T-helper 2 cell (primary cell): ENCODE results near the gene NTF4.
A peak's percentile ranks its signal among the peaks of the same experiment; 100 is the strongest.
"Not testable (repeated sequence)": the region's sequence is repeated elsewhere in the genome, so short reads cannot be mapped to it uniquely, and the experiment has no call there.

ENCODE experiments used
- DNase-seq, 5 experiments: peaks; one replicate each; pipeline versions ENCODE4 v3.0.0 to v3.0.0-alpha.2; 2012 to 2022

The NTF4 gene

DNA sequence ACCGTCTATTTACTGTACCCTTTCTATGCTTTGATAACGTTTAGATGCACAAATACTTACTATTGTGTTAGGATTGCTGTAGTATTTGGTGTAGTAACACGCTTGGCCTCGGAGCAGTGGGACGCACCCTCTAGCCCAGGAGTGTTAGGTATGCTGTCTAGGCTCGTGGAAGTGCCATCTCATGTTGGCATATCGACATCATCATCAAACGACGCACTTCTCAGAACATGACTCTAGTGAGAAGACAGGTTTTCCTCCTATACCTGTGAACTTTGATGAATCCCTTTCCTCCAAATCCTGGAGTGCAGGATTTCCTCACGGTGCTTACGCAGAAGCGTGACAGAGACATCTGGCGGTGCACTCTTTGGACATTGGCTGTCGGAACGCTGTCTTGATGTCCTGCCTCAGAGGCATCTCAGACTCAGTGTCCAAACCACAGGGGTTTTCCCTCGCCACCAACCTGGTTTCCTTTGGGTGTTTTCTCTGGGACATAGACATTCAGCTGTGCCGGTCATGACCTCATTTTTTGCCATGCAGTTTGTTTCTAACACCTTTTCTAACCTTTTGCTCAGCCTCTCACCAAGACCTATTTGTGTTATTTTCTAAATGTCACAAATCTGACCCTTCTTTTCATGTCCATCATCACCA lies 26.9 kb upstream of the NTF4 start:
- DNase-seq: no peak

DNA sequence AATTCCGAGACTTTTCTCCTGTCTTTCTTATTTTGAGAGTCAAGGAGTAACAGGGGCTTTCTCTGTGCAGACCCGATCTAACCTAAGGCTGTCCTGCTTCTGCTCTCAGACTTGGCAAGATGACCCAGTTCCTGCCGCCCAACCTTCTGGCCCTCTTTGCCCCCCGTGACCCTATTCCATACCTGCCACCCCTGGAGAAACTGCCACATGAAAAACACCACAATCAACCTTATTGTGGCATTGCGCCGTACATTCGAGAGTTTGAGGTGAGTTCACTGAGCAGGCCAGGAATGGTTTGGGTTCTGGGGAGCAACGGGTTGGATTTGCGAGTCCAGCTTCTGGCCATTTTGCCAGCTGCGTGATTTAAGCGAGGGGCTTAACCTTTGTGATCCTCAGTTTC lies 21.7 kb upstream of the NTF4 start:
- DNase-seq: no peak

DNA sequence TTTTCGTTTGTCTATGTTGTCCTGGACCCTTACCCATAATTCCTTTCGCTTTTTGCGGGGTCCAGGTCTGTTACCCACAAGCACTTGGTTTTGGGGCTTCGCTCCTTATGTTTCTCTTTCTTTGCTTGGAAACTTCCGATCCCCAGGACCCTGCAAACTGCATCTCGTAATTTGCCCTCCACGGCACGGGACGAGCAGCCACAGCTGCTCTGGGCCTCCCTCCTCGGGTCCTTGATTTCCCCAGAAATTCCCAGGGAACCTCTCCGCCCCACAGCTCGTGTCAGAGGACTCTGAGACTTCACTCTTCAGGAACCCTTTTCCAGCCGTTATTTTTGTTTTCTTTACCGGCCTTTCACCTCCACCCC lies 21.2 kb upstream of the NTF4 start:
- no peak for DNase-seq

DNA sequence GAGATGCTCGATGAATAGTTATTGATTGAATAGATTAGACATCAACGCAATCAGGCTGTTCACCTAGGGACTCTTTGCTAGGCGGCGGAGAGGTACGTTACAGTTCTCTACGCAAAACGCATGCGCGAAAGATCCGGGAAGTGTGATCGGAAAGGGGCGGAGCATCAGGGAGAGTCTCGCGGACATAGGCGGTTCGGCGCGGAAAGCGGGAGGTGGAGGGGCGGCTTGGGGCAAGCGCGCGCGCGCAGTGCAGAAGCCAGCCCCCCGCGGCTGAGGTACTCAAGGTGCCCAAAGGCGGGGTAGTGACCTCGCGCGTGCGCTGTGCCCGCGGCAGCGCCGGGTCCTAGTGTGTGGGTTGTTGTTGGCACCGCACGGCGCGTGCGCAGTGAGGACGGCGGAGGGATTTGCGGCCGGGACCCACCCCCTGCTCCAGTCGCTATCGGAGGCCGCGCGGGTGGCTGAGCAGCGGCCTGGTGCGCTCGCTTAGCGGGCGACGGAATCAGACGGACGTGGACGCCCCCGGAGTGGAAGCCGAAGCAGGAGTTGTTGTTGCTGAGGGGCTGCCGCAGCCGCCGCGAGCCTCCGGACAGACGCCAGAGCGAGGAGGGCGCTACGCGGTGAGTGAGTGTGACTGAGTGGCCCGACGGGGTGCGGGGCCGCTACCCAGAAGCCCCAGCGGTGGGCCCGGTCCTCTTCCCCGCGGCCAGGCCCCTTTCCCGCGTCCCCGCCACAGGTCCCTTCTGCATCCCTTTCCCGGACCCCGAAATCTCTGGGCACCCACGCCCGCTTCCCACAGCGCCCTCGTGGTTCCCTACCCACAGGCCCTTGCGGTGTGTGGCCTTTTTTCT lies 20.6 kb upstream of the NTF4 start, which contains the start of gene SNRNP70:
SNRNP70 (plus strand) TSS at position 432 of the 848 bp plus-strand sequence. CDS start 964 bp downstream, outside the sequence.
- DNase-seq: peak; percentile 98 to 100 (median 99)

DNA sequence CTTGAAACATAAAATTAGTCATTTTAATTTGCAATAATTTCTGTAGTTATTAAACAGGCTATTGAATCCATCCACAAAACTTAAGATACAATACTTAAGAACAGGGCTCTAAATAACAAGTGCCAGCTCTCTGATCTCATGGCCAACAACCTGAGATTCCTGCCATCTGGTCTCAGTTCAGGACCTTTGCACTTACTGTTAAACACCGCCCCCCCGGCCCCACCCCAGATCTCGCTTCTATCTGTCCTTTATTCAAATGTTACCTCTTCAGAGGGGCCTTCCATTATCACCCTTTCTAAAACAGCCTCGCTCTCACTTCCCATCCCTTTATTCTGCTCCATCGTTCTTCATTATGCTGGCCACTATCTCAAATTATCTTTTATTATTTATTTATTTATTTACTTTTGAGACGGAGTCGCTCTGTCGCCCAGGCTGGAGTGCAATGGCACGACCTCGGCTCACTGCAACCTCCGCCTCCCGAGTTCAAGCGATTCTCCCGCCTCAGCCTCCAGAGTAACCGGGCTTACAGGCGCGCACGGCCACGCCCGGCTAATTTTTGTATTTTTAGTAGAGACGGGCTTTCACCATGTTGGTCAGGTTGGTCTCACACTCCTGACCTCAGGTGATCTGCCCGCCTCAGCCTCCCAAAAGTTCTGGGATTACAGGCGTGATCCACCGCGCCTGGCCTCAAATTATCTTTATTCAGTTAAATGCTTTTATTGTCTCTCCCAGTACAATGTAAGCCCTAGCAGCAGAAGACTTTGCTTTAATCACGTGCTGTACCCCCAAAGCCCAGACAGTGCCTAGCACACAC lies 19.8 kb upstream of the NTF4 start:
- no peak for DNase-seq

DNA sequence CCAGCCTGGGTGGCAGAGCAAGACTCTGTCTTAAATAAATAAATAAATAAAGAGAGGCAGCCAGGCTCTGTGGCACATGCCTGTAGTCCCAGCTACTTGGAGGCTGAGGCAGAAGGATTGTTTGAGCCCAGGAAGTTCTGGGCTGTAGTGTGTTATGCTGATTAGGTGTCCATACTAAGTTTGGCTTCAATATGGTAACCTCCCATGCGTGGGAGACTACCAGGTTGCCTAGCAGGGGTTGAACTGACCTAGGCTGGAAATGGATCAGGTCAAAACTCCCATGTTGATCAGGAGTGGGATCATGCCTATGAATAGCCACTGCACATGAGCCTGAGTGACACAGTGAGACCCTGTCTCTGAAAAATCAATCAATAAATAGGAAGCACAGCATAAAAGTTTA lies 16.7 kb upstream of the NTF4 start:
- no peak for DNase-seq

DNA sequence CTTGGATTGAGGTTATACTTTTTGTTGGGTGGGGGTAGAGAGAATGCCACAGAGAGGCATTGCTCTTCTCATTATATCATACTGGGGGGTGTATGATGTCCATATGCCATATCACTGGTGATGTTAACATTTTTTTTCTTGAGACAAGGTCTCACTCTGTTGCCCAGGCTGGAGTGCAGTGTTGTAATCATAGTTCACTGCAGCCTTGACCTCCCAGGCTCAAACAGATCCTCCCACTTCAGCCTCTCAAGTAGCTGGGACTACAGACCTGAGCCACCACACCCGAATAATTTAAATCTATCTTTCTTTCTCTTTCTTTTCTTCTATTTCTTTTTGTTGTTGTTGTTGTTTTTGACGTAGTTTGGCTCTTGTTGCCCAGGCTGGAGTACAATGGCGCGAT lies 15.8 kb upstream of the NTF4 start:
- no peak for DNase-seq

DNA sequence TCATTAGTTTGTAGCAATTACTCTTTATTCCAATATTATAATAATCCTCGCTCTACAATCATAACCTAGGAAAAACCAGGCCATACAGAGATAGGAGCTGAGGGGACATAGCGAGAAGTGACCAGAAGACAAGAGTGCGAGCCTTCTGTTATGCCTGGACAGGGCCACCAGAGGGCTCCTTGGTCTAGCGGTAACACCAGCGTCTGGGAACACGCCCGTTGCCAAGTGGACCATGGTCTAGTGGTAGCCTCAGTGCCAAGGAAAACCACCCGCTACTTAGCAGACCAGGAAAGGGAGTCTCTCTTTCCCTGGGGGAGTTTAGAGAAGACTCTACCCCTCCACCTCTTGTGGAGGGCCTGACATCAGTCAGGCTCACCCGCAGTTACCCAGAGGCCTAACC lies 10.3 kb upstream of the NTF4 start:
- not testable (repeated sequence) for DNase-seq

DNA sequence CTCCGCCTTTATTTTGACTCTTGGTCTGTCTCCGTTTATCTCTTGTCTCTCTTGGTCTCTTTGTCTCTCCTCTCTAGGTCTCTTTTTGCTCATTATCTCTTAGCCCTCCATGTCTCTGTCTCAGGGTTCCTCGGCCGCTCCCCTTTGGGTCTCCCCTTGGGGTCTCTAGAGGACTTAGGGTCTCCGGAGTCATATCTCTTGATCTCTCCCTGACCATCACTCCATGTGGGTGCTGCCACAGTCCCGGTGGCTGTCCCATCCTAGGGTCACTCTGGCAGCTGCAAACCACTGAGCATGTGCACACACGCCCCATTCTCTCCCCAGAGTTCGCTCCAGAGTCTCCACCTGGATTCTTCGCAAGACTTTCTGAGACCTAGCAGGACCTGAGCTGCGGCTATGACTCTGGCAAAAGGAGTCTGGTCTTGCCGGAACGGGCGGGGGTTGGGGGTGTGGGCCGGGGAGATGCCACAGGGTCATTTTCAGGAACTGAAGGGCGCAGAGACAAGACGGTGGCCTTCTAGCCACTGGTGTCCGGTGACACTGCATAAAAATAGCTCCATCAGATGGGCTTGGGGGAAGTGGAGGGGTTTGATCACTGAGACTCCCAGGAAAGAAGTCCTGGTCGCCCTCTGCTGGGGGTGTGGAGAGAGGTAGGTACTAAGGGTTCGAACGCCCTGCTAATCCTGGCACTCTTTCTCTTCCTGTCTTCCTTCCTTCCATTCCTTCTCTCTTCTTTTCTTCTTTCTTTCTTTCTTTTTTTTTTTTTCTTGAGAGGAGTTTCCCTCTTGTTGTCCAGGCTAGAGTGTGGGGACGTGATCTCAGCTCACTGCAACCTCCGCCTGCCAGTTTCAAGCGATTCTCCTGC lies 9.1 kb upstream of the NTF4 start:
- no peak for DNase-seq

DNA sequence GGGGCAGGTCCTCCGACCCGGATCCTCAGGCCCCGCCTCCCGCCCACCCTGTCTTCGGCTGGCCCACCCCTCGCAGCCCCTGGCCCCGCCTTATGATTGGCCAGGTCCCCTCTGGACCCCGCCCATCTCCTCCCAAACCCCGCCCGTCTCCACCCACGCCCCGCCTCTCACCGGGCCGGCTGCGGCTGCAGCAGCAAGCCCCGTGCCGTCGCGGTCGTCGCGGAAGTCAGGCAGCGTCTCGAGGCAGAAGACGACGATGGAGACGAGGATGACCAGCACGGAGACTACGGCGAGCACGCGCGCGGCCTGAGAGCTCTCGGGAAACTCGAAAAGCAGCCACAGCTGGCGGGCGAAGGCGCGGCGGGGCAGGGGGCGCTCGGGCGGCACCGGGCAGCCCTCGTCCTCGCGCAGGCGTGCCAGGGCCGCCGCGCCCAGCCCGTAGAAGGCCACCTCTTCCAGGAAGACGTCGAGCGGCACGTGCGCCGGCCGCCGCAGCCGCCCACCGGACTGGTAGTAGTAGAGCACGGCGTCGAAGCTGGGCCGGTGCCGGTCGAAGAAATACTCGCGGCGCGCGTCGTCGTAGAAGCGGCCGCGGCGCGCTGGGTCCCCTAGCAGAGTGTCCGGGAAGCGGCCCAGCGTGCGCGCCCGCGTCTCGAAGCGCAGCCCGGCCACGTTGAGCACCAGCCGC lies 7.4 kb upstream of the NTF4 start:
- DNase-seq: peak in 1 of 5 experiments; percentile 47

DNA sequence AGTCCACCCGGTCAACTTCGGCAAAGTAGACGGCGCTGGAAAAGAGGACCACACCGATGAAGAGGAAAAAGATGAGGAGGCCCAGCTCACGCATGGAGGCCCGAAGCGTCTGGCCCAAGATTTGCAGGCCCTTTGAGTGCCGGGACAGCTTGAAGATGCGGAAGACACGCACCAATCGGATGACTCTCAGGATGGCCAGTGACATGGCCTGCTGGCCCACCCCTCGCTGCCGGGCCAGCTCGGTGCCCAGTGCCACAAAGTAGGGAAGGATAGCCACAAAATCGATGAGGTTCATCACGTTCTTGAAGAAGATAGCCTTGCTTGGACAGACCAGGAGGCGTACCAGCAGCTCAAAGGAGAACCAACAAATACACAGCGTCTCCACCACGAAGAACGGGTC lies 5.8 kb upstream of the NTF4 start:
- no peak for DNase-seq

DNA sequence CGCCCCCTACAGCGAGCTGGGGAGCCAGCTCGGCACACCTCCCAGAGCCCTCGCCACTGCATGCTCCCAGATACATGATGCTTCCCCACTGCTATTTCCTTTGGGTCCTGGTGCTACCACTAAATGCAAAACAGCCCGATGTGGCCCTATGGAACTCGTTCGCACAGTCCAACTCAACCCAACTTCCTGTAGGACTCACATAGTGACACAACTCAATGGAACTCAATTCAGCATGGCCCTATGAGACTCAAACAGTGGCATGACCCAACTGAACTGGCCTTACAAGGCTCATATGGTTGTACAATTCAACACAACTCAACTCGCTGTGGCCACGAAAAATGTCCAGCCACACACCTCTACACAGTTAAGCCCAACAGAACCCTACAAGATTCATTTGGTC lies 4.4 kb upstream of the NTF4 start:
- DNase-seq: no peak

DNA sequence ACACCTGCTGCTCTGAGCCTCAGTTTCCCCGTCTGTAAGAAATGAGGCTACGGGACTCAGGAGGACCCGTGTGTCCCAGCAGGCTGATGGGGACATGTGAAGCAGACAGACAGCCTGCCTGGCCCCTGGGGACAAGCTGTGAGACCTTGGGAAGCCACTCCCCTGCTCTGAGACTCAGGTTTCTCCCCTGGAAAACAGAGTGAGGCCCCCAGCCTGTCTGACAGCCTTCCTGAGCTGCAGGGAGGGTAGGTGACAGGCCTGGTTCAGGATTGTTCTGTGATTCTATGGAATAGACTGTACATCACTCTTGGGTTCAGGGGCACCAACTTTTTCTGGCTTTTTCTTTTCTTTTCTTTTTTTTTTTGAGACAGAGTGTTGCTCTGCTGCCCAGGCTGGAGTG lies 2.9 kb upstream of the NTF4 start:
- no peak for DNase-seq

DNA sequence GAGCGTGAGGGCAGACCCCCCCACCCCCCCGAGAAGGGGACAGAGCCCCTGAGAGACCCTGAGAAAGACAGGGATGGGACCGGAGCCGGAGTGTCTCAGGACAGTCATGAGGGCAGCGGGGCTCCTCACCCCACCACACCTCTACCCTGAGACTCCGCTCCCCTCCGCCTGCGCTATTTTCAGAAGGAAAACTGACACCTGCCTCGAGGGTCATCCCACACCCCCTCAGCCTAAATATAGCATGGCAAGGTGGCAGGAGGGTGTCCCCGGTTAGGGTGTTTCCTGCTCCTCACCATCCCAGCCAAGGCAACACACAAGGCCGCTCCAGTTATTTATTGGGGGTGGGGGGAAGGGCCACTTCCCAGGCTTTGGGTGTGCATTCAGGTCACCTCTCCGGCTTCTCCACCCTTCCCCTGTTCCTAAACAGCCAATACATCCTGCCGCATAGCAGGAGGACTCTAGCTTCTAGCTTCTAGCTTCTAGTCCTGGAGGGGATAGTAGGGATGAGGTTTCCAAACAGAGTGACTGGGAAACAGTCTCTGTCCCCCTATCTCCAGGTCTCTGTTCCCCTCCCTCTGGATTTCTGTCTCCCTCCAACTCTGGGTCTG lies 1.4 kb upstream of the NTF4 start:
- no peak for DNase-seq

DNA sequence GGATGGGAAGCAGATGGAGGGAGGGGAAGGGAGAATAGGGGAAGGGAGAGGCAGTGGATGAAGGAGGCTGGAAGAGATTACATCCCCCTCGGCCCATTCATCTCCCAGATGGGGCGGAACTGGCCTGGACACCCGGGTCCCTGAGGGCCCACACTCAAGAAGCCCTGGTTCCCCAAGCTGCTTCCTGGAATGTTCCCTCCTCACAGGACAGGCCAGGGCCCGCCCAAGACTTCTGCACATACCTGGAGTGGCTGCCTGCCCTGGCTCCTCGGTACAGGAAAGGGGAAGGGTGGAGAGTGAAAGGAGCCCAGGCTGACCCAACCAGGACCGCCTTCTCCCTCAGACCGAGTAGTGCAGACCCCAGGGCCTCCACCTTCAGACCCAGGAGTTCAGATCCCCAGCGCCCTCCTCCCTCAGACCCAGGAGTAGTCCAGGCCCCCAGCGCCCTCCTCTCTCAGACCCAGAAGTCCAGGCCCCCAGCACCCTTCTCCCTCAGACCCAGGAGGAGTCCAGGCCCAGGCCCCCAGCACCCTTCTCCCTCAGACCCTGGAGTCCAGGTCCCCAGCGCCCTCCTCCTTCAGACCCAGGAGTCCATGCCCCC lies 489 bp downstream of the NTF4 start:
- DNase-seq: no peak

DNA sequence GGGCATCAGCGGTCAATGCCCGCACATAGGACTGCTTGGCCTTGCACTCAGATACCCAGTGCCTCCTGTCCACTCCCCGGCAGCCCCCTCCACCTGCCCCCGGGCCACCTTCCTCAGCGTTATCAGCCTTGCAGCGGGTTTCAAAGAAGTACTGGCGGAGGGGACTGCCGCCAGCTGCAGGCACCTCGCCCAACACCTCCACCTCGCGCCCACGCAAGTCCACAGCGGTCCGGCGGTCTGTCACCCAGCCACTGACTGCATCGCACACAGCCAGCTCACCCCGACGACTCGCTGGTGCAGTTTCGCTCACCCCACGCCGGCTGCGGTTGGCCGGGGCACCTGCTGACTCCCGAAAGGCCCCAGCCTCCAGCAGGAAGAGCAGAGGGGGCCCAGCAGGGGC lies 3.2 kb downstream of the NTF4 start:
- no peak for DNase-seq

DNA sequence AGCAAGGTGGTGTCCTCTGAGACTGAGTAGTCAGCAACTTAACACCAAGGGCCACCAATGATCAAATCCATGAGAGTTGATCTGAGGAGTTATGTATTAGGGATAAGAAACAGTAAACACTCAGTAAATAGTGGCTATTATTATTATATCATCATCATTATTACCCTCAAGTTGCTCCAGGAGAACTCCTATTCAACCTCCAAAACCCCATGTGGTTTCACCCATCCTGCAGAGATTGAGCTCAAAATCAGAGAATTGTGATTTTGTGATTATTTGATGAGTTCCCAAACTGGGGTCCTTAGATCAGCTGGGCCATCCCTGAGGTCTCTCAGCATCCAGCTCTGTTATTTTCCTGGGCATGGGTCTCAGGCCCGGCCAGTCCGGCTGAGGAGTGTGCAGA lies 3.6 kb downstream of the NTF4 start:
- DNase-seq: no peak

DNA sequence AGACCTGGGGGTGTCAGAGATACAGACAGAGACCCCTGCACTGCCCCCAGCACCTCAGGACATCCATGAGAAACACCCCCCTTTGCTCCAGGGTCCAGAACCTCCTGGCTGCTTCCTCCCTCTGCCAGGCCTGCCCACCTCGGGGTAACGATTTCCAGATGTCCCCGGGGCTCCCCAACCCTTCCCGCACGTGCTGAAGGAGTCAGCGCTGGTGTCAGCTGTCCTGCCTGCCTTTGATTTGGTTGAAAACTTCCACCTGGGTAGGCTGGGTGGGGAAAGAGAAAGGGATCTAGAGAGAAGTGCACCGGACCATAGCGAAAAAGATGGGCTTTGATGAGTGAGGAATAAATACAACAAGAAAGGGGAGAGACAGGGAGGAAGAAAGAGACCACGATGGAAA lies 5.6 kb downstream of the NTF4 start:
- DNase-seq: no peak

DNA sequence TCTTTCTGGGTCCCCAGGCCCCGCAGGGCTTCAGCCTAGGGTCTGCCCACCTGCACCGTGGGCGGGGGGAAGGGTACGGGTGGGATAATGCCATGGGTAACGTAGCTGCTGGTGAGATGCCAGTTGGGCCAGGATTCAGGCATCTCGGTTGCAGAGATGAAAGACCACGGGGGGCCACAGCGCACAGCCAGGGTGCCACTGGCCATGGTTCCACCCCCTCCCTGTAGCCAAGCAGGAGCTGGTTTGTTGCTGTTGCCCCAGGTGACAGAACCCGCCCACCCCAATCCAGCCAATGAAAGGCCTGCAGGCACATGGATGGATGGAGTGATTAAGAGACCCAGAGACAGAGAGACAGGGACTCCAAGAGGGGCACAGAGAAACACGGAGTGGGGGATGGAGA lies 6.1 kb downstream of the NTF4 start:
- DNase-seq: peak in 1 of 5 experiments; percentile 30

DNA sequence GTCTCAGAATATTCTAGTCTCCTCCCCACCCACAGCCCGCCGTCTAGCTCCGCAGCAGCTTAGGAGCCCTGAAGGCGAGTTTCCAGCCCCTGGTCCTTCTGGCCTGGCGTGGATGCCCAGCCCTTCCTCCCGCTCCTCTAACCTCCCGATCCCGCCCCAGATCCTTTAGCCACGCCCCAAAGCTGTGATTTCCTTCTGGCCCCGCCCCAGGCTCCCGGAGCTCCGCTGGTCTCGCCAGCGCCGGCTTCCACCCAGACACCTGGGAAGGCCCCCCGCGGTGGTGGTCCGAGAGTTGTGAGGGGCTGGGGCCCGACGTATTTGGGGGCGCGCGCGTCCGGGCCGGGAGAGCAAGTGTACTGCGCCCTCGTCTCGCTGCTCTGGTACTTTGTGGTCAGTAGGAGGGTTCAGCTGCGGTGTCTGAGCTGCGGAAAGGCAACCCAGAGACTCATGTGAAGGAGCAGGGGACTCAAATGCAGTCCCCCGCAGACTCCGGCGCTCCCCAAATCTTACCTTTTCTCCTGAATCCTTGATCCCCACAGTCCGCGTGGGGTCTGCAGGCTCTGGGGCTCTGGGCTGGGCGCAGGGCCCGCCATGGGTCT lies 6.9 kb downstream of the NTF4 start, which contains the start of gene CGB7:
CGB7 (minus strand) TSS at position 114 of the 599 bp plus-strand sequence. CDS start 2,374 bp downstream, outside the sequence.
- DNase-seq: peak in 3 of 5 experiments; percentile 17 to 37 (median 33)
